Caco-2 (cell line): Measurements from ENCODE around the gene TMX2. TPM values are rescaled to one million over a fixed set of nuclear protein-coding genes. Genes with fewer than 3 reads are reported as not detected.

Source experiments
- BruUV-seq: library from RNA; stranded (reverse); fragments of 400-500 nt; replicated peaks from 2 replicates; lab custom pipeline; 2021; lab: Mats Ljungman, UMichigan
- CTCF ChIA-PET: fragments of 300-600 bp; sonication (Branson Sonifier 250); formaldehyde crosslinking; loops from one replicate; lab custom pipeline; 2022; ENCODE audit warnings: antibody characterized with exemption; lab: Charles Lee
- POLR2A ChIA-PET: fragments of 300-600 bp; sonication (Branson Sonifier 250); formaldehyde crosslinking; loops from one replicate; lab custom pipeline; 2022; ENCODE audit warnings: antibody characterized with exemption; lab: Charles Lee
- DNase-seq, 2 experiments: peaks; one replicate each; pipeline versions ENCODE4 v3.0.0 to v3.0.0-alpha.2; 2020 to 2022
- H3K27me3 ChIP-seq: replicated peaks from 2 replicates; pipeline ENCODE4 v1.6.0; 2011; ENCODE audit warnings: low read length; ENCODE audit not compliant: control insufficient read depth, insufficient read depth
- H3K36me3 ChIP-seq: 2 replicates; pipeline ENCODE4 v1.5.1; 2011; ENCODE audit warnings: low read length; ENCODE audit not compliant: control insufficient read depth, insufficient read depth
- H3K4me1 ChIP-seq: fragments of 250-450 bp; sonication (Bioruptor Pico); 2 replicates; pipeline ENCODE4 v1.5.1; 2020; ENCODE audit warnings: mild to moderate bottlenecking
- H3K4me3 ChIP-seq: 2 replicates; pipeline ENCODE4 v1.5.1; 2011; ENCODE audit warnings: low read depth, mild to moderate bottlenecking, control low read depth, low read length
- H3K9me3 ChIP-seq: fragments of 250-450 bp; sonication (Bioruptor Pico); 2 replicates; pipeline ENCODE4 v1.5.1; 2020; ENCODE audit warnings: mild to moderate bottlenecking, moderate library complexity
- H3K27ac Mint-ChIP-seq: one replicate; pipeline ENCODE4 v1.8.0; 2022; ENCODE audit warnings: mixed read lengths; ENCODE audit not compliant: unreplicated experiment
- H3K27me3 Mint-ChIP-seq: one replicate; pipeline ENCODE4 v1.8.0; 2022; ENCODE audit warnings: mixed read lengths; ENCODE audit not compliant: insufficient read depth, unreplicated experiment
- H3K36me3 Mint-ChIP-seq: one replicate; pipeline ENCODE4 v1.8.0; 2022; ENCODE audit warnings: mild to moderate bottlenecking, mixed read lengths; ENCODE audit not compliant: insufficient read depth, unreplicated experiment
- H3K4me1 Mint-ChIP-seq: one replicate; pipeline ENCODE4 v1.8.0; 2022; ENCODE audit warnings: low read depth, mixed read lengths; ENCODE audit not compliant: unreplicated experiment
- H3K4me3 Mint-ChIP-seq: one replicate; pipeline ENCODE4 v1.8.0; 2022; ENCODE audit warnings: mild to moderate bottlenecking, moderate library complexity, mixed read lengths; ENCODE audit not compliant: unreplicated experiment
- H3K9me3 Mint-ChIP-seq: one replicate; pipeline ENCODE4 v1.8.0; 2022; ENCODE audit warnings: mixed read lengths; ENCODE audit not compliant: unreplicated experiment
- intact Hi-C: fragments of 100-400 bp; cut with micrococcal nuclease; formaldehyde crosslinking; loops from one replicate; pipeline ENCODE4 v1.10.0; 2022; ENCODE audit not compliant: unreplicated experiment
- total RNA-seq: library from RNA; stranded (reverse); gene quantifications from 2 replicates; pipeline ENCODE4 v1.2.3, GENCODE V29; 2022
- TF ChIP-seq, protein P1 (sequence below), 2 experiments: fragments of 200-600 bp in 1 of 2; IDR thresholded peaks; 1 replicate in 1 of 2; 2 replicates in 1 of 2; pipeline versions ENCODE4 v1.5.1 to v1.8.0; 2011 to 2022; ENCODE audit warnings: antibody characterized with exemption in 1 of 2, control low read depth in 1 of 2, inconsistent platforms in 1 of 2, low read depth in 1 of 2, low read length in 1 of 2, mild to moderate bottlenecking in 1 of 2, moderate library complexity in 1 of 2; ENCODE audit not compliant: insufficient read depth in 1 of 2, severe bottlenecking in 1 of 2, unreplicated experiment in 1 of 2

TMX2 gene
- total RNA-seq, 1 experiment from 2014 or later = 150 TPM

DNA sequence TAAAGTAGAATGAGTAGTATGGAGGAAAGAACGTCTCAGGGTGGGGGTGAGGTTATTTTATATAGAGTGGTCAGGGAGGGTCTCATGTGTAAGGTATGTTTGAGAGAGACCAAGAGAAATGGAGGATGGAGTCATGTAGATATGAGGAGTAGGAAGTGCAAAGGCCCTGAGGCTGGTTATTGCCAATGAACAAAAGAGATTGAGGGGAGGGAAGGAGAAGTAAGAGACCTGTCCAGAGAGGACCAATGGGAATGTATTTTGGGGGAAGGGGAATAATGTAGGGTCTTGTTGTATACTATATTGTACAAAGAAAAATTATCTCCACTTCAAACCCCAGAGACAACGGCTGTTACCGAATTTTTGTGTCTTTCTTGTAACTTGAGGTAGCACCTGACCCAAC lies 59.0 kb downstream of the TMX2 start:
- Histone ChIP-seq H3K27me3 (no peaks in the 10 kb centered on the region), H3K4me3 (no peak overlapping the region), H3K4me1 (peaks cover 65% of the 10 kb centered on the region), H3K9me3 (no peaks in the 10 kb centered on the region), H3K36me3 (no peaks in the 10 kb centered on the region)
- BruUV-seq = no TSS peak
- CTCF ChIA-PET = interaction anchor here (0.7 kb wide), 1 partner anchor 29 kb away, joined by 4 read pairs; no protein-coding TSS in a partner anchor
- H3K27ac Mint-ChIP-seq = peak overlapping the region; percentile 3
- H3K9me3 Mint-ChIP-seq = no peaks in the 10 kb centered on the region
- H3K4me1 Mint-ChIP-seq = peaks cover 52% of the 10 kb centered on the region
- no peak overlapping the region for H3K4me3 Mint-ChIP-seq
- TF ChIP-seq, protein P1, sequence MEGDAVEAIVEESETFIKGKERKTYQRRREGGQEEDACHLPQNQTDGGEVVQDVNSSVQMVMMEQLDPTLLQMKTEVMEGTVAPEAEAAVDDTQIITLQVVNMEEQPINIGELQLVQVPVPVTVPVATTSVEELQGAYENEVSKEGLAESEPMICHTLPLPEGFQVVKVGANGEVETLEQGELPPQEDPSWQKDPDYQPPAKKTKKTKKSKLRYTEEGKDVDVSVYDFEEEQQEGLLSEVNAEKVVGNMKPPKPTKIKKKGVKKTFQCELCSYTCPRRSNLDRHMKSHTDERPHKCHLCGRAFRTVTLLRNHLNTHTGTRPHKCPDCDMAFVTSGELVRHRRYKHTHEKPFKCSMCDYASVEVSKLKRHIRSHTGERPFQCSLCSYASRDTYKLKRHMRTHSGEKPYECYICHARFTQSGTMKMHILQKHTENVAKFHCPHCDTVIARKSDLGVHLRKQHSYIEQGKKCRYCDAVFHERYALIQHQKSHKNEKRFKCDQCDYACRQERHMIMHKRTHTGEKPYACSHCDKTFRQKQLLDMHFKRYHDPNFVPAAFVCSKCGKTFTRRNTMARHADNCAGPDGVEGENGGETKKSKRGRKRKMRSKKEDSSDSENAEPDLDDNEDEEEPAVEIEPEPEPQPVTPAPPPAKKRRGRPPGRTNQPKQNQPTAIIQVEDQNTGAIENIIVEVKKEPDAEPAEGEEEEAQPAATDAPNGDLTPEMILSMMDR (IDR thresholded peaks at IDR 0.05; ENCODE audit: insufficient read depth in 1 of 2, low read depth in 1 of 2, low read length in 1 of 2, severe bottlenecking in 1 of 2, unreplicated experiment in 1 of 2) = no peak
- DNase-seq = no peak
- H3K27me3 Mint-ChIP-seq = no peaks in the 10 kb centered on the region
- POLR2A ChIA-PET = no interaction called here
- intact Hi-C loops = no loop called here
- peaks cover 25% of the 10 kb centered on the region for H3K36me3 Mint-ChIP-seq

DNA sequence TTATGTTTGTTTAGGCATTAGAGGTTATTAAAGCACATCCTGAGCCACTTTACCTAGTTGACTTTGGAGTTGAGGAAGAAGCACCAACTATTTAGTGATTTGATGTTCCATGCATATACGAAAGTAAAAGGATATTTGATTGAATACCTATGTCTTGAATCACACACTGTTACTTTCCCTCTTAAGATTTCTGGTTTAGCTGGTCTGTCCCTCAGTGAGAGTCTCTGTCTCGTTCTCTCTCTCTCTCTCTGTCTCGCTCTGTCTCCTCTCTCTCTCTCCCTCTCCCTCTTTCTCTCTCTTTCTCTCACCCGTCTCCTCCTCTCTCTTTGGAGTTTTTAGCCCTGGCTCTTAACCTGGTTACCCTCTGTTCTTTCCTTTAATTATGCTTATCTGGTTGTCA lies 60.2 kb downstream of the TMX2 start:
- no peaks in the 10 kb centered on the region for H3K9me3 Mint-ChIP-seq
- Histone ChIP-seq H3K36me3 (no peaks in the 10 kb centered on the region), H3K27me3 (no peaks in the 10 kb centered on the region), H3K4me3 (no peak overlapping the region), H3K9me3 (no peaks in the 10 kb centered on the region), H3K4me1 (peaks cover 71% of the 10 kb centered on the region)
- no peak for DNase-seq
- intact Hi-C loops = no loop called here
- H3K36me3 Mint-ChIP-seq = peaks cover 30% of the 10 kb centered on the region
- no peak overlapping the region for H3K4me3 Mint-ChIP-seq
- H3K4me1 Mint-ChIP-seq = peaks cover 59% of the 10 kb centered on the region
- BruUV-seq = no TSS peak
- TF ChIP-seq, protein P1 (IDR thresholded peaks at IDR 0.05; ENCODE audit: insufficient read depth in 1 of 2, low read depth in 1 of 2, low read length in 1 of 2, severe bottlenecking in 1 of 2, unreplicated experiment in 1 of 2) = no peak
- ChIA-PET CTCF (interaction anchor here (0.6 kb wide), 1 partner anchor 9 kb away, joined by 4 read pairs; no protein-coding TSS in a partner anchor), POLR2A (no interaction called here)
- H3K27me3 Mint-ChIP-seq = no peaks in the 10 kb centered on the region
- H3K27ac Mint-ChIP-seq = peak overlapping the region; percentile 0

DNA sequence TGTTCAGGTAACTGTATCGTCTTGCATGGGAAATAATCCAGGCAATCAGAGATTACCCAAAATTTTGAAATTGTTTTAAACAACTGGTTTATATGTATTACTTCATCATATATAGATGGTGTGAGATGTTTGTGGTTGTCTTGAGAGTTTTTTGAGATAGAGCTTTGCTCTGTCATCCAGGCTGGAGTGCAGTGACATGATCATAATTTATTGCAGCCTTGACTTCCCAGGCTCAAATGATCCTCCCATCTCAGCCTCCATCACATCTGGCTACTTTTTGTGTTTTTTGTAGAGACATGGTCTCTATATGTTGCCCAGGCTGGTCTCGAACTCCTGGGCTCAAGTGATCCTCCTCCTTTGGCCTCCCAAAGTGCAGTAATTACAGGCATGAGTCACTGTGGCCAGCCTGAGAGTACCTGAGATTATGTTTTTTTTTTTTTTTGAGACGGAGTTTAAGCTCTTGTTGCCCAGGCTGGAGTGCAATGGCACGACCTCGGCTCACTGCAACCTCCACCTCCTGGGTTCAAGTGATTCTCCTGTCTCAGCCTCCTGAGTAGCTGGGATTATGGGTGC lies 60.7 kb downstream of the TMX2 start:
- Mint-ChIP-seq H3K4me1 (peaks cover 63% of the 10 kb centered on the region), H3K27me3 (no peaks in the 10 kb centered on the region), H3K4me3 (no peak overlapping the region), H3K27ac (no peak overlapping the region), H3K9me3 (no peaks in the 10 kb centered on the region), H3K36me3 (peaks cover 30% of the 10 kb centered on the region)
- H3K36me3 ChIP-seq = no peaks in the 10 kb centered on the region
- intact Hi-C loops = no loop called here
- ChIA-PET POLR2A (no interaction called here), CTCF (interaction anchor here (0.6 kb wide), 2 partner anchors 280 to 928 kb away, joined by 3 to 5 read pairs; no protein-coding TSS in a partner anchor)
- no peaks in the 10 kb centered on the region for H3K27me3 ChIP-seq
- no peaks in the 10 kb centered on the region for H3K9me3 ChIP-seq
- TF ChIP-seq, protein P1 (IDR thresholded peaks at IDR 0.05; ENCODE audit: insufficient read depth in 1 of 2, low read depth in 1 of 2, low read length in 1 of 2, severe bottlenecking in 1 of 2, unreplicated experiment in 1 of 2) = no peak
- H3K4me3 ChIP-seq = no peak overlapping the region
- DNase-seq = no peak
- TSS peak; percentile 6 for BruUV-seq
- H3K4me1 ChIP-seq = peaks cover 76% of the 10 kb centered on the region
